HL-60 (cell line): ENCODE results near the gene BACH1.

ENCODE experiments used
- GABPA ChIP-seq: IDR thresholded peaks from 2 replicates; pipeline ENCODE4 v1.6.1; 2012; ENCODE audit warnings: low read depth
- POLR2AphosphoS5 ChIP-seq: IDR thresholded peaks from 2 replicates; pipeline ENCODE4 v1.6.1; 2012; ENCODE audit warnings: low read depth
- SPI1 ChIP-seq: IDR thresholded peaks from 2 replicates; pipeline ENCODE4 v1.6.1; 2012; ENCODE audit warnings: low read depth, mild to moderate bottlenecking, borderline replicate concordance
- TF ChIP-seq, protein P1 (sequence below): IDR thresholded peaks from one replicate; pipeline ENCODE4 v1.5.1; 2011; ENCODE audit warnings: low read length, control low read depth, inconsistent platforms; ENCODE audit not compliant: insufficient read depth

DNA sequence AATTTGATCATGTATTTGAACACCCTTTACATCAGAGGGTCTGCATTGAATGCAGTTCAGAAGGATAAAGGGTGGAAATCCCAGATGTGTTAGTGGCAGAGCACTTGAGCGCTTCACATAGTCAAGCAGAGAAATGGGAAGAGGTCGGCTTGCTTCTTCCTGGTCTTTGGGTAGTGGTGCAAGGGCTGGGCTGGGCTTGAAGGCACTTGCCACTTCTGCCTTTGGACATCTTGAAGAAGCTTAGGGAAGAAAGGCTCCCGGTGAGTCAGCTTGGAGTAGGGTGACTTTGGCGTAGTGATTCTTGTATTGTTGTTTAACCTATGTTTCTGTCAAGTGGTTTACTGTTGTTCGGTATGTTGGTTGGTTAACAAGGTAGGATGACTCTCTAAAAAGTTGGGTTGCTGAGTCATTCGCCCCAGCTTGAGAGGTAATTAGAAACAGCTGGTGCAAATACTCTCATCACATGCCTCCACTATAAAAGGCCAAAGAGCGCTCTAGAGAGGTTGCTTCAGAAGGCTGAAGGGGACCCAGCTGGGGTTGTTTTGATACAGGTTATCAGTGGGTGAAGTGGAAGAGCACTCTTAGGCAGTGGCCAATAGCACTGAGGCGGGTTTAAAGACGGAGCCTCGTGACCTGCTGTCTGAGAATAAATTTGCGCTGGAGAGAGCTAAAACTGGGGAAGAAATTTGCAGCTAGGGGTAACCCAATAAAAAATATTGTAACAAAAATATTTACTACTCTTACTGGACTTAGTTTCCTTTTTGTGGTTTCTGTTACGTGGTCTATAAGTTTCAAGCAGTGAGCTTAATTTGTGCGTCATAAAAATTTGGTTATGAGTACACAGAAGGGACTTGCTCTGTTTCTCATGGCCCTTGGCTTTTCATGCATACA, 1.4 kb downstream of the BACH1 start:
- TF ChIP-seq GABPA (no peak), POLR2AphosphoS5 (0 out of 2 replicates have a peak, but pooled peaks have one; percentile 24), SPI1 (peak; percentile 68; the same call in 1 of the 2 replicates)
- TF ChIP-seq, protein P1, sequence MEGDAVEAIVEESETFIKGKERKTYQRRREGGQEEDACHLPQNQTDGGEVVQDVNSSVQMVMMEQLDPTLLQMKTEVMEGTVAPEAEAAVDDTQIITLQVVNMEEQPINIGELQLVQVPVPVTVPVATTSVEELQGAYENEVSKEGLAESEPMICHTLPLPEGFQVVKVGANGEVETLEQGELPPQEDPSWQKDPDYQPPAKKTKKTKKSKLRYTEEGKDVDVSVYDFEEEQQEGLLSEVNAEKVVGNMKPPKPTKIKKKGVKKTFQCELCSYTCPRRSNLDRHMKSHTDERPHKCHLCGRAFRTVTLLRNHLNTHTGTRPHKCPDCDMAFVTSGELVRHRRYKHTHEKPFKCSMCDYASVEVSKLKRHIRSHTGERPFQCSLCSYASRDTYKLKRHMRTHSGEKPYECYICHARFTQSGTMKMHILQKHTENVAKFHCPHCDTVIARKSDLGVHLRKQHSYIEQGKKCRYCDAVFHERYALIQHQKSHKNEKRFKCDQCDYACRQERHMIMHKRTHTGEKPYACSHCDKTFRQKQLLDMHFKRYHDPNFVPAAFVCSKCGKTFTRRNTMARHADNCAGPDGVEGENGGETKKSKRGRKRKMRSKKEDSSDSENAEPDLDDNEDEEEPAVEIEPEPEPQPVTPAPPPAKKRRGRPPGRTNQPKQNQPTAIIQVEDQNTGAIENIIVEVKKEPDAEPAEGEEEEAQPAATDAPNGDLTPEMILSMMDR, result no peak
